GM18505 (cell line): Measurements from ENCODE around the gene SH2B2.

Experiments
- ATAC-seq: cut with Tn5 transposase; IDR thresholded peaks from one replicate; pipeline ENCODE4 v1.9.1; 2021; ENCODE audit not compliant: unreplicated experiment
- POLR2A ChIP-seq: IDR thresholded peaks from 4 replicates; pipeline ENCODE4 v1.6.1; 2011; ENCODE audit warnings: borderline replicate concordance; ENCODE audit not compliant: insufficient read depth, insufficient read length; ENCODE audit errors: extremely low read depth

The SH2B2 gene

GRCh38 chr7:102287111-102287980 lies 678 bp downstream of the SH2B2 start:
- peak; percentile 37 for TF ChIP-seq POLR2A
- no peak for ATAC-seq

- ATAC-seq = no peak
- TF ChIP-seq POLR2A = no peak
Measured at GRCh38 chr7:102287981-102288278, 1.3 kb downstream of the SH2B2 start.

GRCh38 chr7:102288285-102288930 lies 1.7 kb downstream of the SH2B2 start:
- no peak for ATAC-seq
- TF ChIP-seq POLR2A = no peak

GRCh38 chr7:102289057-102289456 lies 2.4 kb downstream of the SH2B2 start:
- no peak for ATAC-seq
- peak; percentile 37 for TF ChIP-seq POLR2A

- peak; percentile 37 for ATAC-seq
- peak; percentile 26 for TF ChIP-seq POLR2A
Measured at GRCh38 chr7:102291056-102291915, 4.6 kb downstream of the SH2B2 start.

GRCh38 chr7:102291916-102292267 lies 5.2 kb downstream of the SH2B2 start:
- no peak for ATAC-seq
- no peak for TF ChIP-seq POLR2A

GRCh38 chr7:102292813-102293798 lies 6.4 kb downstream of the SH2B2 start:
- TF ChIP-seq POLR2A = no peak
- no peak for ATAC-seq

GRCh38 chr7:102294589-102294988 lies 7.9 kb downstream of the SH2B2 start:
- TF ChIP-seq POLR2A = no peak
- ATAC-seq = no peak

GRCh38 chr7:102295346-102296178 lies 8.9 kb downstream of the SH2B2 start:
- ATAC-seq = no peak
- no peak for TF ChIP-seq POLR2A

- no peak for ATAC-seq
- TF ChIP-seq POLR2A = no peak
Measured at GRCh38 chr7:102296179-102296438, 9.4 kb downstream of the SH2B2 start.

GRCh38 chr7:102296514-102296913 lies 9.8 kb downstream of the SH2B2 start:
- TF ChIP-seq POLR2A = no peak
- no peak for ATAC-seq
